Measurements from ENCODE around the gene DISC1.

DNA sequence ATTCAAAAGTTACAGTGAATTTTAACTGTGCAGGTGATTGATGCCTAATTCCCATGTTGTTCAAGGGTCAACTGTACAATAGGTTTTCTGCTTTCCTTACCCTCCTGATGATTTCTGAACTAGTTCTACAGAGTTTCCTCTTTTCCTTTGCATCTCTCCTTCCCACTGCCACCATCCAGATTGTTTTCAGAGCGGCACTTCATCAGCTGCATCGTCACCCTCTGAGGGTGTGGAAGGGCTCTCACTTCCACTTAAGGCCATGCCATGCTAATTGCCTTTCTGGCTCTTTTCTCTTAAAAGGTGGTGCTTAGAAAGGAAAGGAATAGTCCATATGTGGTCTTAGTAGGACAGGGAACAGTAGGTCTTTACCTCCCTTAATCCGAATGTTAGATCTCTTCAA, 39.1 kb downstream of the DISC1 start:
- no peak for TF ChIP-seq RAD21 (IDR thresholded peaks at IDR 0.05; ENCODE audit: low read depth)
- no peak for TF ChIP-seq SIN3A (IDR thresholded peaks at IDR 0.05; ENCODE audit: low read depth)
- no peak for TF ChIP-seq CTCF (IDR thresholded peaks at IDR 0.05 in 2 of 3, conservative IDR thresholded peaks at IDR 0.05 in 1 of 3; ENCODE audit: borderline replicate concordance in 1 of 3, insufficient read depth in 1 of 3, low read depth in 2 of 3, low read length in 2 of 3)
- no peak for TF ChIP-seq ATF3 (IDR thresholded peaks at IDR 0.05)
- no peak for TF ChIP-seq TCF7L2 (IDR thresholded peaks at IDR 0.05; ENCODE audit: borderline replicate concordance, extremely low read depth, insufficient read depth, insufficient read length)
- TF ChIP-seq, protein P1, sequence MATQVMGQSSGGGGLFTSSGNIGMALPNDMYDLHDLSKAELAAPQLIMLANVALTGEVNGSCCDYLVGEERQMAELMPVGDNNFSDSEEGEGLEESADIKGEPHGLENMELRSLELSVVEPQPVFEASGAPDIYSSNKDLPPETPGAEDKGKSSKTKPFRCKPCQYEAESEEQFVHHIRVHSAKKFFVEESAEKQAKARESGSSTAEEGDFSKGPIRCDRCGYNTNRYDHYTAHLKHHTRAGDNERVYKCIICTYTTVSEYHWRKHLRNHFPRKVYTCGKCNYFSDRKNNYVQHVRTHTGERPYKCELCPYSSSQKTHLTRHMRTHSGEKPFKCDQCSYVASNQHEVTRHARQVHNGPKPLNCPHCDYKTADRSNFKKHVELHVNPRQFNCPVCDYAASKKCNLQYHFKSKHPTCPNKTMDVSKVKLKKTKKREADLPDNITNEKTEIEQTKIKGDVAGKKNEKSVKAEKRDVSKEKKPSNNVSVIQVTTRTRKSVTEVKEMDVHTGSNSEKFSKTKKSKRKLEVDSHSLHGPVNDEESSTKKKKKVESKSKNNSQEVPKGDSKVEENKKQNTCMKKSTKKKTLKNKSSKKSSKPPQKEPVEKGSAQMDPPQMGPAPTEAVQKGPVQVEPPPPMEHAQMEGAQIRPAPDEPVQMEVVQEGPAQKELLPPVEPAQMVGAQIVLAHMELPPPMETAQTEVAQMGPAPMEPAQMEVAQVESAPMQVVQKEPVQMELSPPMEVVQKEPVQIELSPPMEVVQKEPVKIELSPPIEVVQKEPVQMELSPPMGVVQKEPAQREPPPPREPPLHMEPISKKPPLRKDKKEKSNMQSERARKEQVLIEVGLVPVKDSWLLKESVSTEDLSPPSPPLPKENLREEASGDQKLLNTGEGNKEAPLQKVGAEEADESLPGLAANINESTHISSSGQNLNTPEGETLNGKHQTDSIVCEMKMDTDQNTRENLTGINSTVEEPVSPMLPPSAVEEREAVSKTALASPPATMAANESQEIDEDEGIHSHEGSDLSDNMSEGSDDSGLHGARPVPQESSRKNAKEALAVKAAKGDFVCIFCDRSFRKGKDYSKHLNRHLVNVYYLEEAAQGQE (IDR thresholded peaks at IDR 0.05; ENCODE audit: low read depth) = no peak
- TF ChIP-seq EZH2phosphoT487 (IDR thresholded peaks at IDR 0.05; ENCODE audit: borderline replicate concordance) = no peak
- TF ChIP-seq POLR2A (IDR thresholded peaks at IDR 0.05; ENCODE audit: borderline replicate concordance, extremely low read depth, insufficient read depth, insufficient read length) = no peak
- no peak for TF ChIP-seq EZH2 (IDR thresholded peaks at IDR 0.05)
- no peak for TF ChIP-seq CBX3 (IDR thresholded peaks at IDR 0.05; ENCODE audit: low read depth)
- no peak for TF ChIP-seq FOSL1 (IDR thresholded peaks at IDR 0.05; ENCODE audit: low read depth)
- no peak for TF ChIP-seq POLR2AphosphoS5 (IDR thresholded peaks at IDR 0.05; ENCODE audit: low read depth, low read length)
